GM21737 (cell line): ENCODE measurements around the gene RELCH.

ENCODE experiments used
- ATAC-seq: cut with Tn5 transposase; IDR thresholded peaks from one replicate; pipeline ENCODE4 v1.9.1; 2021; ENCODE audit warnings: mild to moderate bottlenecking, moderate library complexity; ENCODE audit not compliant: unreplicated experiment

RELCH gene

GRCh38 chr18:62250475-62250874, 63.4 kb downstream of the RELCH start:
- ATAC-seq = no peak

- peak; percentile 57 for ATAC-seq
Observed at GRCh38 chr18:62258093-62258492, 71.0 kb downstream of the RELCH start.

GRCh38 chr18:62258616-62259015, 71.6 kb downstream of the RELCH start:
- peak; percentile 55 for ATAC-seq

- no peak for ATAC-seq
Observed at GRCh38 chr18:62262061-62262460, 75.0 kb downstream of the RELCH start.

GRCh38 chr18:62264984-62265383, 77.9 kb downstream of the RELCH start:
- no peak for ATAC-seq

GRCh38 chr18:62277045-62277444, 90.0 kb downstream of the RELCH start:
- no peak for ATAC-seq

GRCh38 chr18:62279561-62279960, 92.5 kb downstream of the RELCH start:
- ATAC-seq = no peak

- ATAC-seq = no peak
Observed at GRCh38 chr18:62280058-62280457, 93.0 kb downstream of the RELCH start.

- no peak for ATAC-seq
Observed at GRCh38 chr18:62280786-62281185, 93.7 kb downstream of the RELCH start.

GRCh38 chr18:62281684-62282083, 94.6 kb downstream of the RELCH start:
- ATAC-seq = no peak

GRCh38 chr18:62282188-62282629, 95.2 kb downstream of the RELCH start:
- ATAC-seq = no peak

GRCh38 chr18:62284637-62285036, 97.6 kb downstream of the RELCH start:
- no peak for ATAC-seq

- ATAC-seq = no peak
Observed at GRCh38 chr18:62285281-62285680, 98.2 kb downstream of the RELCH start.

GRCh38 chr18:62287781-62288664, 101.0 kb downstream of the RELCH start:
- ATAC-seq = peak; percentile 48

- ATAC-seq = peak; percentile 41
Observed at GRCh38 chr18:62288665-62289008, 101.6 kb downstream of the RELCH start.

GRCh38 chr18:62289047-62289446, 102.0 kb downstream of the RELCH start:
- no peak for ATAC-seq

GRCh38 chr18:62294073-62294472, 107.0 kb downstream of the RELCH start:
- ATAC-seq = no peak

- ATAC-seq = no peak
Observed at GRCh38 chr18:62300359-62300963, 113.4 kb downstream of the RELCH start.

GRCh38 chr18:62301322-62301721, 114.3 kb downstream of the RELCH start:
- no peak for ATAC-seq

GRCh38 chr18:62312851-62313250, 125.8 kb downstream of the RELCH start:
- no peak for ATAC-seq

- no peak for ATAC-seq
Observed at GRCh38 chr18:62318228-62319180, 131.4 kb downstream of the RELCH start.
